Activated B cell treated with CpG ODN at 0.5 μM for 24 hours (primary cell): Measurements from ENCODE around the gene ASB12. TPM values are rescaled to one million over a fixed set of nuclear protein-coding genes. Genes with fewer than 3 reads are reported as not detected.

Experiments
- ATAC-seq: fragments of 200-7000 bp; cut with Tn5 transposase; one replicate; pipeline ENCODE4 v1.10.0; 2021; ENCODE audit warnings: low read depth, mild to moderate bottlenecking, moderate library complexity
- CTCF ChIA-PET: fragments of 350-600 bp; sonication (Branson Sonifier 250); formaldehyde crosslinking; loops from one replicate; lab custom pipeline; 2021; ENCODE audit warnings: antibody characterized with exemption; lab: Charles Lee
- POLR2A ChIA-PET: fragments of 350-600 bp; sonication (Branson Sonifier 250); formaldehyde crosslinking; loops from one replicate; lab custom pipeline; 2021; ENCODE audit warnings: antibody characterized with exemption; lab: Charles Lee
- DNase-seq: peaks from one replicate; pipeline ENCODE4 v3.0.0; 2022
- H3K27ac Mint-ChIP-seq: one replicate; pipeline ENCODE4 v1.8.0; 2020; ENCODE audit warnings: mixed read lengths
- H3K27me3 Mint-ChIP-seq: one replicate; pipeline ENCODE4 v1.8.0; 2021; ENCODE audit warnings: mixed read lengths
- H3K36me3 Mint-ChIP-seq: one replicate; pipeline ENCODE4 v1.8.0; 2021; ENCODE audit warnings: low read depth, mixed read lengths
- H3K4me1 Mint-ChIP-seq: one replicate; pipeline ENCODE4 v1.8.0; 2021; ENCODE audit warnings: mixed read lengths
- H3K4me3 Mint-ChIP-seq: one replicate; pipeline ENCODE4 v1.8.0; 2020; ENCODE audit warnings: mild to moderate bottlenecking, mixed read lengths
- H3K9me3 Mint-ChIP-seq: one replicate; pipeline ENCODE4 v1.8.0; 2020; ENCODE audit warnings: mixed read lengths
- CTCF ChIP-seq: fragments of 200-600 bp; IDR thresholded peaks from one replicate; pipeline ENCODE4 v1.8.0; 2022; ENCODE audit warnings: antibody characterized with exemption, mild to moderate bottlenecking
- intact Hi-C: fragments of 100-400 bp; cut with micrococcal nuclease; formaldehyde crosslinking; loops from one replicate; pipeline ENCODE4 v1.15.1; 2024
- total RNA-seq: library from RNA; stranded (reverse); gene quantifications from 2 replicates; pipeline ENCODE4 v1.2.3, GENCODE V29; 2022

ASB12 gene
- total RNA-seq, 1 donor from 2014 or later, result 0.18 TPM

- ChIA-PET POLR2A (no interaction called here), CTCF (no interaction called here)
- Mint-ChIP-seq H3K36me3 (peaks cover 25% of the 10 kb centered on the region), H3K27ac (no peak overlapping the region), H3K4me1 (no peaks in the 10 kb centered on the region), H3K9me3 (no peaks in the 10 kb centered on the region), H3K27me3 (no peaks in the 10 kb centered on the region), H3K4me3 (no peak overlapping the region)
- ATAC-seq, result no peak
- DNase-seq, result no peak
- intact Hi-C loops, result no loop called here
- TF ChIP-seq CTCF, result no peak
Observed at GRCh38 chrX:64188901-64189300, 41.5 kb downstream of the ASB12 start.

- Mint-ChIP-seq H3K36me3 (peaks cover 22% of the 10 kb centered on the region), H3K9me3 (no peaks in the 10 kb centered on the region), H3K4me1 (no peaks in the 10 kb centered on the region), H3K27me3 (no peaks in the 10 kb centered on the region), H3K27ac (no peak overlapping the region), H3K4me3 (no peak overlapping the region)
- POLR2A ChIA-PET, result no interaction called here
- DNase-seq, result no peak
- ATAC-seq, result no peak
- intact Hi-C loops, result no loop called here
- CTCF ChIA-PET, result no interaction called here
- TF ChIP-seq CTCF, result no peak
Observed at GRCh38 chrX:64187762-64188150, 42.7 kb downstream of the ASB12 start.

- POLR2A ChIA-PET, result no interaction called here
- Mint-ChIP-seq H3K9me3 (no peaks in the 10 kb centered on the region), H3K4me1 (no peaks in the 10 kb centered on the region), H3K27me3 (no peaks in the 10 kb centered on the region), H3K36me3 (peaks cover 17% of the 10 kb centered on the region), H3K4me3 (no peak overlapping the region), H3K27ac (no peak overlapping the region)
- DNase-seq (no peak), ATAC-seq (no peak)
- no peak for TF ChIP-seq CTCF
- intact Hi-C loops, result no loop called here
- CTCF ChIA-PET, result no interaction called here
Observed at GRCh38 chrX:64186974-64187761, 43.2 kb downstream of the ASB12 start.

DNA sequence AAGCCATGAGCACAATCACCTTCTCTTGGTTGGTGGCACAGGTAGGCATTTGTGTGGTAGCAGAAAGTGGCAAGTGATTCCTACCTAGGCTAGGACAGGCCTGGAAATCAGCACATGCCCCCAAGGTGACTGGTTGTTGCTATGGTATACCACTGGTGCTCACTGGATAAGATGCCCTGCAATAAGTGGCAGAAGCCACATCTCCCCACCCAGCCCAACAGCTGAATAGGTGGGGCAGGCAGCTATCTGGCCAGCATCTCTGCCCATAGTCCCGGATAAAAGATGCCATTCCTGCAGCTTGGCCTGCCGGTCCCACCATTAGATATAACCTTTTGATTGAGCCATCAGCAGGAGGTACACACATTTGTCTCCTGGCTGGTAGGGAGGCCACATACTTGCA, 46.0 kb downstream of the ASB12 start:
- ChIA-PET CTCF (no interaction called here), POLR2A (no interaction called here)
- no peaks in the 10 kb centered on the region for H3K4me1 Mint-ChIP-seq
- no peaks in the 10 kb centered on the region for H3K9me3 Mint-ChIP-seq
- H3K27me3 Mint-ChIP-seq, result no peaks in the 10 kb centered on the region
- intact Hi-C loops, result no loop called here
- no peak overlapping the region for H3K27ac Mint-ChIP-seq
- no peak for TF ChIP-seq CTCF
- ATAC-seq, result no peak
- DNase-seq, result no peak
- H3K36me3 Mint-ChIP-seq, result no peaks in the 10 kb centered on the region
- no peak overlapping the region for H3K4me3 Mint-ChIP-seq

GRCh38 chrX:64182208-64182607, 48.2 kb downstream of the ASB12 start:
- DNase-seq, result no peak
- TF ChIP-seq CTCF, result no peak
- intact Hi-C loops, result no loop called here
- no peak overlapping the region for H3K27ac Mint-ChIP-seq
- H3K36me3 Mint-ChIP-seq, result no peaks in the 10 kb centered on the region
- no peaks in the 10 kb centered on the region for H3K9me3 Mint-ChIP-seq
- no peaks in the 10 kb centered on the region for H3K4me1 Mint-ChIP-seq
- no peak overlapping the region for H3K4me3 Mint-ChIP-seq
- no peaks in the 10 kb centered on the region for H3K27me3 Mint-ChIP-seq
- no peak for ATAC-seq
- ChIA-PET POLR2A (interaction anchor here (0.6 kb wide), 1 partner anchor 16 kb away, joined by 3 read pairs; no protein-coding TSS in a partner anchor), CTCF (no interaction called here)
